SKM-1 (cell line): ENCODE measurements around the gene C2CD3.
"Not testable (repeated sequence)": the region's sequence is repeated elsewhere in the genome, so short reads cannot be mapped to it uniquely, and the experiment has no call there.

Source experiments
- DNase-seq: peaks from one replicate; lab custom pipeline; 2025; ENCODE audit not compliant: unreplicated experiment; lab: John Stamatoyannopoulos, UW

Gene C2CD3

GRCh38 chr11:74159642-74160041, 11.2 kb downstream of the C2CD3 start:
- DNase-seq: no peak

GRCh38 chr11:74157169-74157568, 13.6 kb downstream of the C2CD3 start:
- no peak for DNase-seq

GRCh38 chr11:74154620-74155281, 16.1 kb downstream of the C2CD3 start:
- no peak for DNase-seq

GRCh38 chr11:74153224-74153623, 17.6 kb downstream of the C2CD3 start:
- no peak for DNase-seq

- DNase-seq: no peak
These were observed 23.4 kb downstream of the C2CD3 start for GRCh38 chr11:74147199-74147929.

GRCh38 chr11:74144592-74144991, 26.2 kb downstream of the C2CD3 start:
- DNase-seq: no peak

- DNase-seq: no peak
These were observed 28.2 kb downstream of the C2CD3 start for GRCh38 chr11:74142624-74143023.

- DNase-seq: no peak
These were observed 28.9 kb downstream of the C2CD3 start for GRCh38 chr11:74141908-74142307.

- DNase-seq: no peak
These were observed 29.5 kb downstream of the C2CD3 start for GRCh38 chr11:74141241-74141695.

- not testable (repeated sequence) for DNase-seq
These were observed 30.8 kb downstream of the C2CD3 start for GRCh38 chr11:74139919-74140431.

- no peak for DNase-seq
These were observed 31.5 kb downstream of the C2CD3 start for GRCh38 chr11:74139151-74139918.

GRCh38 chr11:74138572-74138971, 32.2 kb downstream of the C2CD3 start:
- no peak for DNase-seq

GRCh38 chr11:74138021-74138420, 32.8 kb downstream of the C2CD3 start:
- DNase-seq: no peak

GRCh38 chr11:74135127-74135840, 35.5 kb downstream of the C2CD3 start:
- DNase-seq: no peak

GRCh38 chr11:74134661-74135060, 36.1 kb downstream of the C2CD3 start:
- DNase-seq: no peak

GRCh38 chr11:74133436-74133835, 37.4 kb downstream of the C2CD3 start:
- DNase-seq: no peak

- DNase-seq: no peak
These were observed 38.0 kb downstream of the C2CD3 start for GRCh38 chr11:74132833-74133232.

GRCh38 chr11:74129121-74129520, 41.7 kb downstream of the C2CD3 start:
- DNase-seq: not testable (repeated sequence)

- no peak for DNase-seq
These were observed 47.8 kb downstream of the C2CD3 start for GRCh38 chr11:74123008-74123448.

GRCh38 chr11:74121804-74122203, 49.0 kb downstream of the C2CD3 start:
- DNase-seq: no peak
